A172 (cell line): ENCODE results near the gene EXOSC10. TPM values are rescaled to one million over a fixed set of nuclear protein-coding genes. Genes with fewer than 3 reads are reported as not detected.
A peak's percentile ranks its signal among the peaks of the same experiment; 100 is the strongest.
"Not testable (repeated sequence)": the region's sequence is repeated elsewhere in the genome, so short reads cannot be mapped to it uniquely, and the experiment has no call there.

Source experiments
- DNase-seq: peaks from one replicate; pipeline ENCODE4 v3.0.0-alpha.2; 2015; ENCODE audit warnings: low spot score
- total RNA-seq: library from RNA; depleted of rRNA; stranded (reverse); fragments of >200 nt; shearing (Covaris generic); gene quantifications from 2 replicates; pipeline ENCODE4 v1.2.3, GENCODE V29; 2014

EXOSC10 gene
- total RNA-seq, 1 experiment from 2014 or later, result 65.1 TPM

- DNase-seq, result no peak
These were observed 37.9 kb downstream of the EXOSC10 start for GRCh38 chr1:11061652-11062365.

- peak; percentile 46 for DNase-seq
These were observed 39.5 kb downstream of the EXOSC10 start, which contains the start of gene SRM for GRCh38 chr1:11059968-11060830. SRM (minus strand) TSS chr1:11060018; CDS start chr1:11059943, 75 bp downstream.

GRCh38 chr1:11059155-11059967 lies 40.3 kb downstream of the EXOSC10 start:
- DNase-seq, result no peak

GRCh38 chr1:11058595-11059154 lies 41.0 kb downstream of the EXOSC10 start:
- DNase-seq, result no peak

GRCh38 chr1:11058026-11058425 lies 41.6 kb downstream of the EXOSC10 start:
- DNase-seq, result no peak

GRCh38 chr1:11057477-11057876 lies 42.2 kb downstream of the EXOSC10 start:
- no peak for DNase-seq

GRCh38 chr1:11056504-11056903 lies 43.2 kb downstream of the EXOSC10 start:
- DNase-seq, result no peak

- DNase-seq, result no peak
These were observed 44.0 kb downstream of the EXOSC10 start for GRCh38 chr1:11055676-11056075.

GRCh38 chr1:11054666-11055065 lies 45.0 kb downstream of the EXOSC10 start:
- DNase-seq, result no peak

- no peak for DNase-seq
These were observed 45.5 kb downstream of the EXOSC10 start for GRCh38 chr1:11054181-11054580.

- DNase-seq, result no peak
These were observed 45.9 kb downstream of the EXOSC10 start for GRCh38 chr1:11053758-11054137.

GRCh38 chr1:11052839-11053757 lies 46.6 kb downstream of the EXOSC10 start:
- DNase-seq, result no peak

GRCh38 chr1:11051781-11052511 lies 47.7 kb downstream of the EXOSC10 start:
- DNase-seq, result no peak

- not testable (repeated sequence) for DNase-seq
These were observed 48.5 kb downstream of the EXOSC10 start for GRCh38 chr1:11051121-11051520.

- no peak for DNase-seq
These were observed 52.9 kb downstream of the EXOSC10 start, which contains the start of gene MASP2 for GRCh38 chr1:11046625-11047365. MASP2 (minus strand) TSS chr1:11047239; CDS start chr1:11047207, 32 bp downstream.

- no peak for DNase-seq
These were observed 53.5 kb downstream of the EXOSC10 start for GRCh38 chr1:11046270-11046566.

GRCh38 chr1:11045428-11046269 lies 54.0 kb downstream of the EXOSC10 start:
- no peak for DNase-seq

- DNase-seq, result no peak
These were observed 54.7 kb downstream of the EXOSC10 start for GRCh38 chr1:11044849-11045427.
